Amniotic epithelial cell (primary cell): ENCODE data around the gene TNFRSF1B.

Experiments
- DNase-seq: peaks from one replicate; pipeline ENCODE4 v3.0.0-alpha.2; 2010; ENCODE audit warnings: low read depth

TNFRSF1B gene

GRCh38 chr1:12142141-12142823 is 24.5 kb upstream of the TNFRSF1B start:
- DNase-seq = no peak

DNA sequence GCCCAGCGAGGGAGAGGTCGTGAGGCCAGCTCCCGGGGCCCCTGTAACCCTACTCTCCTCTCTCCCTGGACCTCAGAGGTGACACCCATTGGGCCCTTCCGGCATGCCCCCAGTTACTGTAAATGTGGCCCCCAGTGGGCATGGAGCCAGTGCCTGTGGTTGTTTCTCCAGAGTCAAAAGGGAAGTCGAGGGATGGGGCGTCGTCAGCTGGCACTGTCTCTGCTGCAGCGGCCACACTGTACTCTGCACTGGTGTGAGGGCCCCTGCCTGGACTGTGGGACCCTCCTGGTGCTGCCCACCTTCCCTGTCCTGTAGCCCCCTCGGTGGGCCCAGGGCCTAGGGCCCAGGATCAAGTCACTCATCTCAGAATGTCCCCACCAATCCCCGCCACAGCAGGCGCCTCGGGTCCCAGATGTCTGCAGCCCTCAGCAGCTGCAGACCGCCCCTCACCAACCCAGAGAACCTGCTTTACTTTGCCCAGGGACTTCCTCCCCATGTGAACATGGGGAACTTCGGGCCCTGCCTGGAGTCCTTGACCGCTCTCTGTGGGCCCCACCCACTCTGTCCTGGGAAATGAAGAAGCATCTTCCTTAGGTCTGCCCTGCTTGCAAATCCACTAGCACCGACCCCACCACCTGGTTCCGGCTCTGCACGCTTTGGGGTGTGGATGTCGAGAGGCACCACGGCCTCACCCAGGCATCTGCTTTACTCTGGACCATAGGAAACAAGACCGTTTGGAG is 23.7 kb upstream of the TNFRSF1B start:
- DNase-seq = no peak

DNA sequence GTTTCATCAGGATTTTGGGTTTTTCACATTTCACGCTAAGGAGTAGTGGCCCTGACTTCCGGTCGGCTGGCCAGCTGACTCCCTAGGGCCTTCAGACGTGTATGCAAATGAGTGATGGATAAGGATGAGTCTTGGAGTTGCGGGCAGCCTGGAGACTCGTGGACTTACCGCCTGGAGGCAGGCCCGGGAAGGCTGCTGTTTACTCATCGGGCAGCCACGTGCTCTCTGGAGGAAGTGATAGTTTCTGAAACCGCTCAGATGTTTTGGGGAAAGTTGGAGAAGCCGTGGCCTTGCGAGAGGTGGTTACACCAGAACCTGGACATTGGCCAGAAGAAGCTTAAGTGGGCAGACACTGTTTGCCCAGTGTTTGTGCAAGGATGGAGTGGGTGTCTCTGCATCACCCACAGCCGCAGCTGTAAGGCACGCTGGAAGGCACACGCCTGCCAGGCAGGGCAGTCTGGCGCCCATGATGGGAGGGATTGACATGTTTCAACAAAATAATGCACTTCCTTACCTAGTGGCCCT is 23.1 kb upstream of the TNFRSF1B start:
- DNase-seq = peak; percentile 100

- DNase-seq = peak; percentile 31
Measured at GRCh38 chr1:12144236-12144635, 22.6 kb upstream of the TNFRSF1B start.

DNA sequence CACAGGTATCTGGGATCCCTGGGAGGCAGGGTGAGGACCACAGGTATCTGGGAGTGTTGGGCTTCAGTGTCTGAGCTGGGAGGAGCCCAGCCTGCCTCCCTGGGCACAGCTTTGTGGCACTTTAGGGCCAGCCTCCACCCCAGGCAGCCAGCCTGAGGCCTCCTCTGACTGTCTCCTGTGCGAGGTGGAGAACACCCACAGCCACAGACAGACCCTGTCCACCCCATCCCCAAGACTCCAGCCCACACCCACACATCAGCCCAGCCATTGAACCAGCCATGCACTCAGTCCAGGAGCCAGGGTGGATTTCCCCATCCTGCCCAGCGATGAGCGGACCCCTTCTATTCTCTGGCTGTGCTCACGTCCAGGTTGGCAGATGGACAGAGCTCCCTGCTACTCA is 21.8 kb upstream of the TNFRSF1B start:
- DNase-seq = no peak

DNA sequence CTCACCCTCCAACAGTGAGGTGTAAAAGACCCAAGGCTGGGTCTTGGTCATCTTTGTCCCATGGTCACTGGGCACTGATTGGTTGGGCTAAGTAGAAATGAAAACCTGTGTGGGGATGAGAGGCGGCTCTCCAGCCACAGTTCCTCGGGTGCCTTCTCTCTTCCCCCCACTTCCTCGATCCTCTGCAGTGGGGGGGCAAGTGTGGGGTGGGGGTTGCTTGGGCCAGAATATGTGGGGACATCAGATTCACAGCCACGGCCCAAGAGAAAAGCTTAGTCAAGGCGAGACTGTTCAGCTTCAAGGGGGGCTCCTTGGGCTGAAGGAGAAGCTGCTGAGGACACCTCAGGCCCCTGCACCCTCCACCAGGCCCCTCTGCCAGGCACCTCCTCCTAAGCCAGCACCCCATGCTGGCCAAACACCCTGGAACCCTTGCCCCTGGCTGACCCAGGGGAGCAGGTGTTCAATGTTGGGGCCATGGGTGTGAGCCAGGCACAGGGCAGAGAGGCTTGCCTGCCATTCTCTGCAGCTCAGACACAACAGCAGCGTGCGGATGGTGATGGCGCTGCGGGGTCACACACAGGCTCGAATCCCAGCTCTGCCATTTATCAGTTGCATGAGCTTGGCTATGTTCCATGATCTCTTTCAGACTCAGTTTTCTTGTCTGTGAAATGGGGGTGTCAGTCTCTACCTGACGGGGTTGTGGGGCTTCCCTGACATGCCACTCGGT is 21.0 kb upstream of the TNFRSF1B start:
- no peak for DNase-seq

DNA sequence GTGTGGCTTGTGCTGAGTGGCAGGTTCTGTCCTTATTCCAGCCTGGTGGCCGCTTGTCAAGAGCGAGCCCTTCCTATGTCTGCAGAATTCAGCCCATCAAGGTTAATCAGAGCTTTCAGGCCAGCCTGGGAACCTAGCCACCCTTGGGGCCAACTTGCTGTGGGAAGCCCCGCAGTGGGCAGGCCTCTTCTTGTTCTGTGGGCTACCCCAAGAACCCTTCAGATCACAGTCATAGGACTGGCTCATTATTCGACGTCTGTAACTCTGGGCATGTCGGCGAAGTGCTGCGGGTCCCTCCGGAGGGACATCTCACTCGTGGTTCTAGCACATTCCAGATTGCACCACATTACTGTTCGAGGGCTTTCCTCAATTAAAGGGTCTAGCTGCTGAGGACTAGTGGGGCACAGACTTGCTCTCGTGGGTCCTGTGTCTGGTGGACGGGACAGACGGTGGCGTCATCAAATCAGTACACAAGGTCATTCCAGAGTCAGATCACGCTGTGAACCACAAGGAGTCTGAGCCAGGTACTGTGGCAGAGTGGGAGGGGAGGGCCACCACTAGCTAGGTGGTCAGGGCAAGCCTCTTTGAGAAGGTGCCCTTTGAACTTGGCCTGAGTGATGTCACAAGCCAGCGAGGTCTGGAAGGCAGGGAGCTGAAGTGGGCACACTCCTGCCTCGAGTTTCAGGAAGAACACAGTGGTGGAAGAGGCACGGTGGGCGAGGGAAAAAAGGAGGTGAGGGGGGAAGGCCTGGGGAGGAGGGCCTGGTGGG is 20.3 kb upstream of the TNFRSF1B start:
- DNase-seq = no peak

DNA sequence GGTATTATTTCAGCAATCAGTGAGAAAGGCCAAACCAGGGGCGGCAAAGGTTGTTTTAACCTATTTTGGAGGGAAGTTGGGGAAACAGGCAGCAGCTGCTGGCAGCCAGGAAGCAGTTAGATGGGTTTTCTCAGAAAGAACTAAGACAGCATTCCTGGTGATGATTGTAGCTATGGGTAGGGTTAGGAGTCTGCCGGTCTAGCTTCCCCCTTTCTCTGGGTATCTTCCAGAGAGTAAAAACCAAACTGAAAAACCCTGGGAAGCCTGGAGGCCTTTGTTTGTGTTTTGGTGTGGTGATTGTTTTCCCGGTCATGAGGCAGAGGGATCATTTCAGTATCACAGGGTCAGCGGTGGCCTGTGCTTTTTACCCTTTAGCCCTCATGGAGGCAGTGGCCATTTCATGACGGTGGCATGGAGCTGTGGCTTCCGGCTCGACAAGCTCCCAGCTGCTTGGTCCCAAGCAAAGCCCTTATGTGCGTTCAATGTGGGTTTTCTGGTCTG is 19.5 kb upstream of the TNFRSF1B start:
- DNase-seq = no peak

DNA sequence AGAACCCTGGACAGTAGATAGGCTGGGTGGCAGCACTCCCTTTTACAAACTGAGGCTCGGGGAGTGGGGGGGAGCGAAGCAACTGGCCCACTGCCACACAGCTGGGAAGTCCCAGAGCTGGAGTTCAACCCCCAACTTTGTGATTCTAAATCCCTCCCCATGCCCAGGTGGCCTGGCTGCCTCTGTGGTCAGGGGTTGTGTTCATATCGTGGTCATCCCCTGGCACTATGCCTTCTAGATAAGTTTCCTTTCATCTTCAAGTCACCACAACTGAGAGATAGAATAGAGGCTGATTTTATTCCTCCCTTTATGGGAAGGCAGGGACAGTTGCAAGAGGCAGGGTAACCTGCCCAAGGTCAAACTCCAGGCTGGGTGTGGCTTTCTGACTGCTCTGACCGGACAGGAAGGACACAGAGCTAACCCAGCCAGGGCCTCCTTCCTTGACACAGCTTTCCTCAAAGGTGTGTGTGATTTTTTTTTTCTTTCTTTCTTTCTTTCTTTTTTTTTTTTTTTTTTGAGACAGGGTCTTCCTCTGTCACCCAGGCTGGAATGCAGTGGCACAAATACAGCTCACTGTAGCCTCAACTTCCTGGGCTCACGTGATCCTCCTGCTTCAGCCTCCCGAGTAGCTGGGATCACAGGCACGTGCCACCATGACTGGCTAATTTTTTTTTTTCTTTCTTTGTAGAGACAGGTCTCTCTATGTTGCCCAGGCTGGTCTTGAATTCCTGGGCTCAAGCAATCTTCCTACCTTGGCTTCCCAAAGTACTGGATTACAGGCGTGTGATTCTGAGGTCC is 18.4 kb upstream of the TNFRSF1B start:
- peak; percentile 53 for DNase-seq

DNA sequence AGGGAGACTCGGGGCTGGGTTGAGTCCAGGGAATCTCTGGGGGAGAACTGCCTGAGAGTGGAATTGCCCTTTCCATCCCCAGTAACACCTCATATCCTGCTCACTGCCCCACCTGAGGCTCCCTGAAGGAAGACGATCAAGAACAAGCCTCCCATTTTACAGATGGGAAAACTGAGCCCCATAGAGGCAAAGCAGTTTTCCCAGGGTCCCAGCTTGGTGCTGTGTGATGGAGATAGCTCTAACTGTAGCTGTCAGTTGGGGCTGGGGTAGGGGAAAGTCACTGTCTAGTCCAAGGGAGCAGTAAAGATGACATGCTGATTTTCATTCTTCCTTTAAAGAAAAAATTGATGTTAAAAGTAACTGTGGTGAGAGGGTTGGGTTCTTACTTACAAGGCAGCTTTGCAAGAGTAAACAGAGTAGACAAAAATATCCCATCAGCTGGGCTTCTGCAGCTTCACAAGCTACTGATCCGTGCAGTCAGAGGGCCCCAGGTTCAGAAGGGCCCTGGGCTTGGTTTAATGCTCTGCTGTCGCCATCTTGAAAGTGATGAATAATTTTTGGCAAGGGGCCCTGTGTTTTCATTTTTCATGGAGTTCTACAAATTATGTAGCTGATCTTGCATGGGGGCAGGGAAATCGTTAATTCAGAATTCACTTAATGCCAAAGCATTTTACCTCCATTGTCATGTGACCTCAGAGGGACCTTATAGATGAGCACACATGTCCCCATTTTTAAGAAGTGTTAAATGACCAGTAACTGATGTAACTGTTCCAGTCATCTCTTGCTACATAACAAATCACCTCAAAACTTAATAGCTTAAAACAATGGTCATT is 17.6 kb upstream of the TNFRSF1B start:
- DNase-seq = peak; percentile 19

- DNase-seq = no peak
Measured at GRCh38 chr1:12149791-12150175, 17.0 kb upstream of the TNFRSF1B start.

GRCh38 chr1:12150456-12151200 is 16.2 kb upstream of the TNFRSF1B start:
- DNase-seq = peak; percentile 34

- no peak for DNase-seq
Measured at GRCh38 chr1:12151465-12151864, 15.3 kb upstream of the TNFRSF1B start.

DNA sequence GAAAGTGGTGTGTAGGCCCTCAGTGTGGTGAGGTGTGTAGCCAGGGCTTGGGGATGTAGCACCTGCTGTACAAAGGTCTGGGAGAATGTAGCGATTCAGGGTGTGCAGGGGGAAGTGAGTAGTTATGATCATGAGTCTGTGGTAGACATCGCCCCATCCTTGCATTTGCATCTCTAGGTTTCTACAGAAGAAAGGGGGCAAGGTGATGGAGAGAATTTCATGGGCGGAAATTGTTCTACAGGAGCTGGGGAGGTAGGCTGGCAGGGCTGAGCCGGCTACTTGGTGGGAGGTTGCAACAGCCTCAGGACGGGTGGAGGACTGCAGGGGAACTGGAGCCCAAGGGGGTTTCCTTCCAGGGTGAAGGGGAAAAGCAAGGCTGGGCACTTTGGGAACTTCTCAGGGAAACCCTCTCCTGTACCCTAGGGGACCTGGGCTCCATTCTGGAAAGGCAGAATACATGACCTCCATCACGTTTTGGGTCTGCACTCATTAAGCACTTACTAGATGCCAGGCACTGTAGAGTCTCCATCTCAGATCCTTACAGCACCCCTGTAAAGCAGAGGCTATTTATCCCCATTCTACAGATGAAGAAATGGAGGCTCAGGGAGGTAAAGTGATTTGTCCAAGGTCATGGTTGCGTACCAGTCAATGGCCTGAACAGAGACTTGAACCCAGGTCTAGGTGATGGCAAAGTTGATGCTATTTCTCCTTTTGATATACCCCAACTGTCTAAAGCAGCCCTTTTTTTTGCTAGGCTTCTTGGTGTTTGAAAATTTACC is 14.5 kb upstream of the TNFRSF1B start:
- DNase-seq = no peak

GRCh38 chr1:12153181-12153785 is 13.5 kb upstream of the TNFRSF1B start:
- peak; percentile 68 for DNase-seq

GRCh38 chr1:12155328-12155727 is 11.5 kb upstream of the TNFRSF1B start:
- no peak for DNase-seq

- DNase-seq = no peak
Measured at GRCh38 chr1:12157366-12158231, 9.2 kb upstream of the TNFRSF1B start.
